ENCODE measurements around the gene APPBP2.

DNA sequence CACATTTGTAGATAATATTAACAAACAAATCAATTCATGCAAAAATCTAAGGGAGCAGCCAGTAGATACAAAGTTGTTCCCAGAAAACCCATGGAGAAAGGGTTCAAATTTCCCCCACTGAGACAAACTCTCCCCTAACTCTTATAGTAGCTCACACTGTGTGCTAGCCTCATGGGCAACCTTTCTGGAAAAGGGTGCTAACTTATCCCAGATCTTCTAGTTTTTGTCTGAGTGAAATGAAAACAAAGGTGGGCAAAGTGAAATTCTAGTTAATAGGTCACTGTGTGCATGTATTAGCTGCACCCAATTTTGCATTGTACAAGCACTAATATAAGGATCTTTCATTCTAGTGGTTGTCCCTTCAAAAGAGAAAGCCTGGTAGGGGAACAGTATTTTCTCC lies 124.2 kb downstream of the APPBP2 start:
- TF ChIP-seq RAD21 (IDR thresholded peaks at IDR 0.05; ENCODE audit: low read depth) (no peak), EP300 (IDR thresholded peaks at IDR 0.05; ENCODE audit: borderline replicate concordance) (no peak), MAX (IDR thresholded peaks at IDR 0.05) (no peak)
- TF ChIP-seq, protein P1, sequence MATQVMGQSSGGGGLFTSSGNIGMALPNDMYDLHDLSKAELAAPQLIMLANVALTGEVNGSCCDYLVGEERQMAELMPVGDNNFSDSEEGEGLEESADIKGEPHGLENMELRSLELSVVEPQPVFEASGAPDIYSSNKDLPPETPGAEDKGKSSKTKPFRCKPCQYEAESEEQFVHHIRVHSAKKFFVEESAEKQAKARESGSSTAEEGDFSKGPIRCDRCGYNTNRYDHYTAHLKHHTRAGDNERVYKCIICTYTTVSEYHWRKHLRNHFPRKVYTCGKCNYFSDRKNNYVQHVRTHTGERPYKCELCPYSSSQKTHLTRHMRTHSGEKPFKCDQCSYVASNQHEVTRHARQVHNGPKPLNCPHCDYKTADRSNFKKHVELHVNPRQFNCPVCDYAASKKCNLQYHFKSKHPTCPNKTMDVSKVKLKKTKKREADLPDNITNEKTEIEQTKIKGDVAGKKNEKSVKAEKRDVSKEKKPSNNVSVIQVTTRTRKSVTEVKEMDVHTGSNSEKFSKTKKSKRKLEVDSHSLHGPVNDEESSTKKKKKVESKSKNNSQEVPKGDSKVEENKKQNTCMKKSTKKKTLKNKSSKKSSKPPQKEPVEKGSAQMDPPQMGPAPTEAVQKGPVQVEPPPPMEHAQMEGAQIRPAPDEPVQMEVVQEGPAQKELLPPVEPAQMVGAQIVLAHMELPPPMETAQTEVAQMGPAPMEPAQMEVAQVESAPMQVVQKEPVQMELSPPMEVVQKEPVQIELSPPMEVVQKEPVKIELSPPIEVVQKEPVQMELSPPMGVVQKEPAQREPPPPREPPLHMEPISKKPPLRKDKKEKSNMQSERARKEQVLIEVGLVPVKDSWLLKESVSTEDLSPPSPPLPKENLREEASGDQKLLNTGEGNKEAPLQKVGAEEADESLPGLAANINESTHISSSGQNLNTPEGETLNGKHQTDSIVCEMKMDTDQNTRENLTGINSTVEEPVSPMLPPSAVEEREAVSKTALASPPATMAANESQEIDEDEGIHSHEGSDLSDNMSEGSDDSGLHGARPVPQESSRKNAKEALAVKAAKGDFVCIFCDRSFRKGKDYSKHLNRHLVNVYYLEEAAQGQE (IDR thresholded peaks at IDR 0.05; ENCODE audit: low read depth), result no peak
